Mesothelial cell of epicardium (in vitro differentiated cells): ENCODE results near the gene ME1. TPM values are rescaled to one million over a fixed set of nuclear protein-coding genes. Genes with fewer than 3 reads are reported as not detected.

Experiments
- DNase-seq, 2 experiments: peaks; one replicate each; pipeline ENCODE4 v3.0.0; 2021; ENCODE audit warnings: low spot score in 2 of 2; ENCODE audit not compliant: unreplicated experiment in 2 of 2
- H3K27ac Mint-ChIP-seq: 2 replicates; pipeline ENCODE4 v1.8.0; 2021; ENCODE audit warnings: mixed read lengths
- H3K27me3 Mint-ChIP-seq: 2 replicates; pipeline ENCODE4 v1.8.0; 2021; ENCODE audit warnings: low read depth, mixed read lengths
- H3K36me3 Mint-ChIP-seq: 2 replicates; pipeline ENCODE4 v1.8.0; 2021; ENCODE audit warnings: mixed read lengths
- H3K4me1 Mint-ChIP-seq: 2 replicates; pipeline ENCODE4 v1.8.0; 2021; ENCODE audit warnings: mixed read lengths
- H3K4me3 Mint-ChIP-seq: 2 replicates; pipeline ENCODE4 v1.8.0; 2021; ENCODE audit warnings: mild to moderate bottlenecking, moderate library complexity, mixed read lengths
- H3K9me3 Mint-ChIP-seq: 2 replicates; pipeline ENCODE4 v1.8.0; 2021; ENCODE audit warnings: mixed read lengths
- total RNA-seq: library from RNA; stranded (reverse); gene quantifications from 3 replicates; pipeline ENCODE4 v1.2.1, GENCODE V29; 2021
- TF ChIP-seq, protein P1 (sequence below): fragments of 200-600 bp; sonication (generic); IDR thresholded peaks from one replicate; pipeline ENCODE4 v1.5.0; 2021; ENCODE audit warnings: antibody characterized with exemption; ENCODE audit not compliant: unreplicated experiment

The ME1 gene
- total RNA-seq, 1 donor from 2014 or later, result 9.0 TPM

GRCh38 chr6:83183082-83183828 is 247.6 kb downstream of the ME1 start:
- Mint-ChIP-seq H3K4me1 (no peaks in the 10 kb centered on the region), H3K4me3 (no peak overlapping the region), H3K27ac (peak overlapping the region; percentile 40), H3K27me3 (no peaks in the 10 kb centered on the region), H3K9me3 (no peaks in the 10 kb centered on the region), H3K36me3 (peaks cover 42% of the 10 kb centered on the region)
- TF ChIP-seq, protein P1, sequence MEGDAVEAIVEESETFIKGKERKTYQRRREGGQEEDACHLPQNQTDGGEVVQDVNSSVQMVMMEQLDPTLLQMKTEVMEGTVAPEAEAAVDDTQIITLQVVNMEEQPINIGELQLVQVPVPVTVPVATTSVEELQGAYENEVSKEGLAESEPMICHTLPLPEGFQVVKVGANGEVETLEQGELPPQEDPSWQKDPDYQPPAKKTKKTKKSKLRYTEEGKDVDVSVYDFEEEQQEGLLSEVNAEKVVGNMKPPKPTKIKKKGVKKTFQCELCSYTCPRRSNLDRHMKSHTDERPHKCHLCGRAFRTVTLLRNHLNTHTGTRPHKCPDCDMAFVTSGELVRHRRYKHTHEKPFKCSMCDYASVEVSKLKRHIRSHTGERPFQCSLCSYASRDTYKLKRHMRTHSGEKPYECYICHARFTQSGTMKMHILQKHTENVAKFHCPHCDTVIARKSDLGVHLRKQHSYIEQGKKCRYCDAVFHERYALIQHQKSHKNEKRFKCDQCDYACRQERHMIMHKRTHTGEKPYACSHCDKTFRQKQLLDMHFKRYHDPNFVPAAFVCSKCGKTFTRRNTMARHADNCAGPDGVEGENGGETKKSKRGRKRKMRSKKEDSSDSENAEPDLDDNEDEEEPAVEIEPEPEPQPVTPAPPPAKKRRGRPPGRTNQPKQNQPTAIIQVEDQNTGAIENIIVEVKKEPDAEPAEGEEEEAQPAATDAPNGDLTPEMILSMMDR, result no peak
- no peak for DNase-seq

DNA sequence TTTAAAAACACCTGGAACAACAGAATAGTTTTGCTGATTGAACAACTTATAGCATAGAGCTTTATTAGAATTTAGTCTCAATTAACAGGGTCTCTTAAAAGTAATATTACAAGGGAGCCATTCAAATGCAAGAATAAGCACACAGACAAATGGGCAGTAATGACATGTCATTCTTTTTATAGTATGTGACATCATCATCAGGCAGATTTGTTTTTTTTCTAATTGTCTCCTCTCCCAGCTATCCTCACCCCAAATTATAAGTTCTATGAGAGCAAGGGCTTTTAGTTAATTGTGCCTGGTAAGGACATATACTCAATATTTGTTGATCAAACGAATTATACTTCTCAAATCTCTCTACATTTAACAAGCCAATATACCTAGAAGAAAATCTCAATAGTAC is 248.7 kb downstream of the ME1 start:
- no peak for DNase-seq
- no peak overlapping the region for H3K27ac Mint-ChIP-seq
- H3K36me3 Mint-ChIP-seq, result peaks cover 49% of the 10 kb centered on the region
- TF ChIP-seq, protein P1, result no peak
- no peaks in the 10 kb centered on the region for H3K9me3 Mint-ChIP-seq
- H3K4me1 Mint-ChIP-seq, result no peaks in the 10 kb centered on the region
- H3K27me3 Mint-ChIP-seq, result no peaks in the 10 kb centered on the region
- no peak overlapping the region for H3K4me3 Mint-ChIP-seq

DNA sequence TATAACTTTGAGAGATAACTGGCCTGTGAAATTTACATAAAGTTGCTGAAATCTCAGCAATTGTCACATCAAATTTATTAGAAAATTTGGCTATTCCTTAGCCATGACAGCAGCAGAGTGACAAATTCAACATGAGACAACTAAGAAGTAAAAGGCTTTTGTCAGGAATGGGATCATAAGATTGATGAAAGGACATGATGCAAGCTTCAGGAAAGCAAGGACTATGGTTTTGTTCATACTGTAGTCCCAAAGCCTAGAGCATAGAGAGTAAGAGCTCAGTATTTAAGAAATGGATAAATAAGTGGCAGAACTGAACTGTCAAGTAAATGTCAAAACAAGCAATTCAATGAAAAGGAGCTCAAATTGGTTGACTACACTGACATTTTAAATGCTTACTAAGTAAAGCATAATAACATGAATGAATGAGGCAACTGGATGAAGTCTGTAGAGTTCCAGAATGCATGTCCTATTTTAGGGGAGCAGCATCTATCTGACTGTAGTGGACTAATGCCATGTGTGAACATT is 250.4 kb downstream of the ME1 start:
- DNase-seq, result no peak
- H3K27ac Mint-ChIP-seq, result no peak overlapping the region
- H3K36me3 Mint-ChIP-seq, result peaks cover 50% of the 10 kb centered on the region
- peaks cover 2% of the 10 kb centered on the region for H3K4me1 Mint-ChIP-seq
- no peak overlapping the region for H3K4me3 Mint-ChIP-seq
- H3K9me3 Mint-ChIP-seq, result no peaks in the 10 kb centered on the region
- no peaks in the 10 kb centered on the region for H3K27me3 Mint-ChIP-seq
- TF ChIP-seq, protein P1, result no peak

DNA sequence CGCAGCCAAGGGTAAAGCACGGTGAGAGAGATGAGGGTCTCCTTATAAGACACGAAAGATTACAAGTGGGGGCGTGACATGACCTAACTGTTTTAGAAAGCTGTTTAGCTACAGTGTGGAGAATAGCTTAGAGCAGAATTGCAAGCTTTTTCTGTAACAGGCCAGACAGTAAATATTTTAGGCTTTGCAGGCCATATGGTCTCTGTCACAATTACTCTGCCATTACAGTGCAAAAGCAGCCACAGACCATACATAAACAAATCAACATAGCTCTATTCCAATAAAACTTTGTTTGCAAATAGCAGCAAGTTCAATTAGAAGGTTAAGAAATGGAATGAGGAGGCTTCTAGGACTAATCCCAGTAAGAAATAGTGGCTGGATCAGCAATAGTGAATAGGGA is 254.6 kb downstream of the ME1 start:
- no peak for DNase-seq
- Mint-ChIP-seq H3K27ac (no peak overlapping the region), H3K9me3 (no peaks in the 10 kb centered on the region), H3K4me3 (no peak overlapping the region), H3K27me3 (no peaks in the 10 kb centered on the region), H3K4me1 (peaks cover 2% of the 10 kb centered on the region), H3K36me3 (peaks cover 52% of the 10 kb centered on the region)
- TF ChIP-seq, protein P1, result no peak

DNA sequence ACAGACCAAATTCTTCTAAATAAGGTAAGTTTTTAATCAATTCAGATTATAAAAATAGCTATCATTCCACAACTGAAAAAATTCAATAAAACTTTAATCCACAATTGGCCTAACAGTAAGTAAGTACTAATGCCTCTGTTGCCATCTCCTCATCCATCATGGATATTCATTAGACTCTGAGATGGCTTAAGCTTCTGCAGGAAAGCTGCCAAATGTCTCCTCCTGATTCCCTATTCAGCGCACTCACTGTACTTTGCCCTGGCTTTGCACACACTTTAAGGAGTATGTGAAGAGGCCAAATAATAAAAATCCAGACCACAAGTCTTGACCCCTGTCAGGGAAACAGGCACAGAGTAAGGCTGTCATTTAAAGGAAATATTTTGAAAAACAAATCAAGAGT is 261.3 kb downstream of the ME1 start:
- H3K4me1 Mint-ChIP-seq, result peaks cover 13% of the 10 kb centered on the region
- peak overlapping the region; percentile 76 for H3K27ac Mint-ChIP-seq
- TF ChIP-seq, protein P1, result no peak
- DNase-seq, result no peak
- peaks cover 57% of the 10 kb centered on the region for H3K36me3 Mint-ChIP-seq
- H3K9me3 Mint-ChIP-seq, result no peaks in the 10 kb centered on the region
- H3K27me3 Mint-ChIP-seq, result no peaks in the 10 kb centered on the region
- H3K4me3 Mint-ChIP-seq, result no peak overlapping the region
